HEK293 (cell line): ENCODE data around the gene GRIK4.

ENCODE experiments used
- CTCF ChIA-PET: fragments of 350-600 bp; formaldehyde crosslinking; extraction: SDS; loops from one replicate; lab custom pipeline; 2021; ENCODE audit warnings: antibody characterized with exemption; lab: Yijun Ruan, JAX
- POLR2A ChIA-PET: fragments of 300-600 bp; formaldehyde crosslinking; extraction: SDS; loops from one replicate; lab custom pipeline; 2020; ENCODE audit warnings: antibody characterized with exemption, inconsistent platforms; lab: Yijun Ruan, JAX
- H3K27ac ChIP-seq: fragments of 200-500 bp; sonication (Bioruptor generic); 2 replicates; pipeline ENCODE4 v1.5.1; 2014; ENCODE audit warnings: low read depth, low read length, control low read depth, inconsistent platforms; ENCODE audit errors: extremely low read depth
- H3K36me3 ChIP-seq, 2 experiments: fragments of 200-500 bp in 1 of 2; sonication (Bioruptor generic) in 1 of 2; 1 replicate in 1 of 2; 2 replicates in 1 of 2; pipeline ENCODE4 v1.5.1; 2014 to 2017; ENCODE audit warnings: inconsistent platforms in 2 of 2, low read length in 2 of 2; ENCODE audit not compliant: control insufficient read depth in 2 of 2, insufficient read depth in 1 of 2
- H3K4me1 ChIP-seq: fragments of 200-500 bp; sonication (Bioruptor generic); 2 replicates; pipeline ENCODE4 v1.5.1; 2014; ENCODE audit warnings: mild to moderate bottlenecking, low read length, inconsistent platforms; ENCODE audit not compliant: control insufficient read depth, insufficient read depth
- H3K4me3 ChIP-seq: 2 replicates; pipeline ENCODE4 v1.5.1; 2011; ENCODE audit warnings: low read depth, mild to moderate bottlenecking, control low read depth, low read length, moderate library complexity
- H3K9me3 ChIP-seq: fragments of 200-500 bp; sonication (Bioruptor generic); 2 replicates; pipeline ENCODE4 v1.5.1; 2014; ENCODE audit warnings: low read depth, low read length, inconsistent platforms; ENCODE audit not compliant: control insufficient read depth, insufficient read depth
- GLIS1 ChIP-seq: fragments of 450-650 bp; formaldehyde crosslinking; IDR thresholded peaks from 2 replicates; pipeline ENCODE4 v1.5.1; 2016; ENCODE audit warnings: missing biosample characterization, missing genetic modification characterization
- KLF9 ChIP-seq: fragments of 450-650 bp; formaldehyde crosslinking; IDR thresholded peaks from 2 replicates; pipeline ENCODE4 v1.5.1; 2016; ENCODE audit warnings: missing biosample characterization, missing genetic modification characterization, low read depth
- MYNN ChIP-seq: fragments of 450-650 bp; formaldehyde crosslinking; IDR thresholded peaks from 2 replicates; pipeline ENCODE4 v1.5.1; 2016; ENCODE audit warnings: missing biosample characterization, missing genetic modification characterization, borderline replicate concordance
- PRDM2 ChIP-seq: fragments of 450-650 bp; formaldehyde crosslinking; IDR thresholded peaks from 2 replicates; pipeline ENCODE4 v1.5.1; 2016; ENCODE audit warnings: missing biosample characterization, missing genetic modification characterization, borderline replicate concordance
- PRDM6 ChIP-seq: fragments of 450-650 bp; formaldehyde crosslinking; IDR thresholded peaks from 2 replicates; pipeline ENCODE4 v1.5.1; 2017; ENCODE audit warnings: missing biosample characterization, missing genetic modification characterization
- TRIM28 ChIP-seq: IDR thresholded peaks from 2 replicates; pipeline ENCODE4 v1.6.1; 2011; ENCODE audit warnings: low read length, control low read depth, borderline replicate concordance
- WT1 ChIP-seq: fragments of 450-650 bp; formaldehyde crosslinking; IDR thresholded peaks from 2 replicates; pipeline ENCODE4 v1.5.1; 2016; ENCODE audit warnings: missing biosample characterization, missing genetic modification characterization
- ZFP41 ChIP-seq: fragments of 450-650 bp; formaldehyde crosslinking; IDR thresholded peaks from 2 replicates; pipeline ENCODE4 v1.5.1; 2016; ENCODE audit warnings: missing biosample characterization, missing genetic modification characterization, borderline replicate concordance
- ZFP69B ChIP-seq: fragments of 450-650 bp; formaldehyde crosslinking; IDR thresholded peaks from 2 replicates; pipeline ENCODE4 v1.5.1; 2016; ENCODE audit warnings: missing biosample characterization, missing genetic modification characterization
- ZNF155 ChIP-seq: fragments of 450-650 bp; formaldehyde crosslinking; IDR thresholded peaks from 2 replicates; pipeline ENCODE4 v1.5.1; 2016; ENCODE audit warnings: missing biosample characterization, missing genetic modification characterization
- ZNF266 ChIP-seq: fragments of 450-650 bp; formaldehyde crosslinking; IDR thresholded peaks from 2 replicates; pipeline ENCODE4 v1.5.1; 2016; ENCODE audit warnings: missing biosample characterization, missing genetic modification characterization, low read depth
- ZNF280D ChIP-seq: fragments of 450-650 bp; formaldehyde crosslinking; IDR thresholded peaks from 2 replicates; pipeline ENCODE4 v1.5.1; 2016; ENCODE audit warnings: missing biosample characterization, missing genetic modification characterization
- ZNF341 ChIP-seq: fragments of 450-650 bp; formaldehyde crosslinking; IDR thresholded peaks from 2 replicates; pipeline ENCODE4; 2016; ENCODE audit warnings: low read depth, missing biosample characterization, missing genetic modification characterization
- ZNF362 ChIP-seq: fragments of 450-650 bp; formaldehyde crosslinking; IDR thresholded peaks from 2 replicates; pipeline ENCODE4 v1.5.1; 2016; ENCODE audit warnings: missing biosample characterization, missing genetic modification characterization
- ZNF48 ChIP-seq: fragments of 450-650 bp; formaldehyde crosslinking; IDR thresholded peaks from 2 replicates; pipeline ENCODE4 v1.5.1; 2016; ENCODE audit warnings: missing biosample characterization, missing genetic modification characterization
- ZNF560 ChIP-seq: fragments of 450-650 bp; formaldehyde crosslinking; IDR thresholded peaks from 2 replicates; pipeline ENCODE4 v1.5.1; 2017; ENCODE audit warnings: missing biosample characterization, missing genetic modification characterization, borderline replicate concordance
- ZNF629 ChIP-seq: fragments of 450-650 bp; formaldehyde crosslinking; IDR thresholded peaks from 2 replicates; pipeline ENCODE4 v1.5.1; 2017; ENCODE audit warnings: missing biosample characterization, missing genetic modification characterization
- ZNF660 ChIP-seq: fragments of 450-650 bp; IDR thresholded peaks from 2 replicates; pipeline ENCODE4 v1.5.1; 2018; ENCODE audit warnings: missing biosample characterization, mild to moderate bottlenecking, missing genetic modification characterization
- ZSCAN30 ChIP-seq: fragments of 450-650 bp; IDR thresholded peaks from 2 replicates; pipeline ENCODE4 v1.5.1; 2018; ENCODE audit warnings: missing biosample characterization, mild to moderate bottlenecking, missing genetic modification characterization, moderate library complexity
- ZSCAN5A ChIP-seq: fragments of 450-650 bp; formaldehyde crosslinking; IDR thresholded peaks from 2 replicates; pipeline ENCODE4 v1.5.1; 2016; ENCODE audit warnings: missing biosample characterization, missing genetic modification characterization

Gene GRIK4

GRCh38 chr11:120746836-120747609, 235.5 kb downstream of the GRIK4 start (continued):
- no peak for TF ChIP-seq ZNF266 (tag by site-specific recombination)

GRCh38 chr11:120747850-120748814, 236.6 kb downstream of the GRIK4 start:
- Histone ChIP-seq H3K27ac (no peak overlapping the region), H3K4me1 (peaks cover 4% of the 10 kb centered on the region; the same call in 1 of the 2 replicates), H3K36me3 (no peaks in the 10 kb centered on the region), H3K9me3 (no peaks in the 10 kb centered on the region), H3K4me3 (no peak overlapping the region)
- ChIA-PET CTCF (interaction anchor here (0.7 to 1.0 kb wide), 2 partner anchors 36 to 561 kb away, joined by 3 to 4 read pairs; no protein-coding TSS in a partner anchor), POLR2A (no interaction called here)
- no peak for TF ChIP-seq MYNN (tag by site-specific recombination)
- no peak for TF ChIP-seq TRIM28
- TF ChIP-seq ZFP69B = no peak
- peak; percentile 32; the same call in 1 of the 2 replicates for TF ChIP-seq ZNF341 (tag by site-specific recombination)
- TF ChIP-seq ZNF629 (tag by site-specific recombination) = no peak
- TF ChIP-seq ZFP41 (tag by site-specific recombination) = no peak
- TF ChIP-seq ZNF560 (tag by site-specific recombination) = no peak
- TF ChIP-seq ZNF155 (tag by site-specific recombination) = no peak
- TF ChIP-seq PRDM6 = no peak
- TF ChIP-seq ZNF280D (tag by site-specific recombination) = no peak
- TF ChIP-seq ZSCAN5A = no peak
- no peak for TF ChIP-seq ZNF362
- TF ChIP-seq PRDM2 (tag by site-specific recombination) = no peak
- TF ChIP-seq ZNF48 (tag by site-specific recombination) = no peak
- TF ChIP-seq WT1 = 0 out of 2 replicates have a peak, but pooled peaks have one; percentile 35
- 0 out of 2 replicates have a peak, but pooled peaks have one; percentile 17 for TF ChIP-seq ZNF660 (tag by site-specific recombination)
- no peak for TF ChIP-seq KLF9
- TF ChIP-seq GLIS1 (tag by site-specific recombination) = peak; percentile 90
- TF ChIP-seq ZSCAN30 (tag by site-specific recombination) = no peak
